ENCODE results near the gene SLIT3.

Gene SLIT3

GRCh38 chr5:168992016-168992415 lies 308.9 kb downstream of the SLIT3 start:
- no peak for DNase-seq (ENCODE audit: low spot score)

GRCh38 chr5:168991311-168991710 lies 309.6 kb downstream of the SLIT3 start:
- no peak for DNase-seq (ENCODE audit: low spot score)

GRCh38 chr5:168990679-168991078 lies 310.3 kb downstream of the SLIT3 start:
- DNase-seq (ENCODE audit: low spot score) = no peak

DNA sequence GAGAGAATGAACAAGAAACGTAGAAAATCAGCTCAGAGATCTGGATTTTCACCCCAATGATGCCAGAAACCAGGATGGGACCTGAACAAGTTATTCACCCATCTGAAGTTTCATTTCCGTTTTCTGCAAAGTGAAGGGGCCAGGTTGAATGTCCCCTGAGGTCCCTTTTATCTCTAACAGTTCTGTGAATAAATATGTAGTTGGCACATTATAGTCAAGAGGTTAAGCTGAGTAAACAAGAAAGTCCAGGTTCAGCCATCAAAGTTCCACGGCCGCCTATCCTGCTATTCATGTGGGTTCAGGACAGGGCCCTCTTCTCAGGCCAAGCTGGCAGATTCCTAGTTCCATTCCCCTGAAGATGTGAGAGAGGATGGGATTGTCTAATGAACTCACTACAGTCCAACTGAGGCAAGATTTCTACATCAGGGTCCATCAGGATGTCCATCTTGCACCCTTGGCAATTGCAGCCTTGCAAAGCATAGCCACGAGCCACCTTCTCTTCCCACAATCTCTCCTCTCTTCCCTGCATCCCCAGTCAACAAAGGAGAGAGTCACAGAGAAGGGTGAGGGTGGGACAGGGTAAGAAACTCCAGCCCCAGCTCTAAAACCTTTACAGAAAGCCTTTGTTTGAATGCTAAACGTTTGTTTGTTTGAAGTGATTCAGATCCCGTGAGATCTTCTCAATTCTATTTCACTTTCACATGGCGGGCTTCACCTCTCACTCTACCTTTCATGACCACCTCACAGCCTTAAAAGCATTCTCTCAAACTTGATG lies 311.0 kb downstream of the SLIT3 start:
- DNase-seq (ENCODE audit: low spot score) = no peak

GRCh38 chr5:168988699-168989098 lies 312.2 kb downstream of the SLIT3 start:
- no peak for DNase-seq (ENCODE audit: low spot score)

GRCh38 chr5:168987543-168988300 lies 313.2 kb downstream of the SLIT3 start:
- DNase-seq (ENCODE audit: low spot score) = peak; percentile 51

- DNase-seq (ENCODE audit: low spot score) = no peak
Measured at GRCh38 chr5:168985454-168985853, 315.5 kb downstream of the SLIT3 start.

DNA sequence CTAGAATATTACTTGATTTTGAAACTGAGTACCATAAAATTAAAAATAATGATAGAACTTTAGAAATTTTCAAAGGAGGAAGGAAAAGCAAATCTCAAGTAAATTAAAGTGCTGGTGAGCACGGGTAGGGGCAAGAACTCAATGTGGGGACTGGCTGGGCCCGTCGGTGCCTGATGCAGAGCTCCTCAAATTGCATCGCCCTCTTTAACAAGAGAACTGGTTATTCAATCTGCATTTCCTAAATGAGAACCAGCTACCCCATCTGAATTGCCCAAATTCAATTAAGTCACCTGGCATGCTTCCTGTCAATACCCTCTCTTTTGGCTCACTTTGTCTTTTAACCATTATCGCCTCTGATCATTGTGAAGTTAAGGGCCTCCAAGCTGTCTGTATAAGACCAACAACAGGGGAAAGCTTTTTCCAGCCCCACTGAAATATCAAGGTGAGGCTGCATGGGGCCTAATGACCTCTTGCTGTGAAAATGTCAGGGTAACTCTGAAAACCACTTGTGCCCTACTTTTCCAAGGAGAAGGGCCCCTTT lies 316.7 kb downstream of the SLIT3 start:
- no peak for DNase-seq (ENCODE audit: low spot score)

- DNase-seq (ENCODE audit: low spot score) = no peak
Measured at GRCh38 chr5:168979135-168979534, 321.8 kb downstream of the SLIT3 start.

DNA sequence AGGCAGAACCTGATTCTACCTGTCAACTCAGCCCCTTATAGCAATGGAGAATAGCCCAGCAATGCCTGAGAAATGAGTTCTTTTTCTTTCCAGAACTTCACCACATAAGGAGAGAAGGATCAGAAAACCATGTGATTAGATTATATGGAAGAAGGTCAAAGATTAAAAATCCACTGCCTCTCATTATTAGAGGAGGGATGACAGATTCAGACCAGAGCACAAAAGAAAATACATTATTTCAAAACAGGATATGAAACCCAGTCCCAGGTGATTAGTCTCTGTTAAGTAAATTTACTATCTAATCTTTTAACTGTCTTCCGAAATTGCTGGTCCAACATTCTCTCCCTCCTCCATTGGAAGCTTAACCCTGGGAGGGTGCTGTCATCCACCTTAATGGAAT lies 322.4 kb downstream of the SLIT3 start:
- DNase-seq (ENCODE audit: low spot score) = no peak

DNA sequence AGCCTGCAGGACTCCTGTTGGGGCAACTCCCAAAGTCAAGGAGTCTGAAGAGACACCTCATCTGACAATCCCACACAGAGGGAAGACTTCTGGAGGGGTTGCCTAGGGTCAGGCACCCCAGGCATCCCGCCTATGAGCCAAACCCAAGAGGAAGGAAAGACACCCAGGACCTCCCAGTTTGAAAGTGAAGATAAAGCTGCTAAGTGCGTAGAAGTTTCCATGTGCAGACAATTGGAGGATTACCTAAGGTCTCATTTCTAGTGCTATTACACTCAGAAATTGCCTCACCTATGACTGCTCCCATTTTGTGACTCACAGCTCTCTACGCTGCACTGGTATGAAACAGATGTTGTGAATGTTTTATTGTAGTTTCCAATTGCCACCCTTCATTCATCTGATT lies 322.9 kb downstream of the SLIT3 start:
- no peak for DNase-seq (ENCODE audit: low spot score)

DNA sequence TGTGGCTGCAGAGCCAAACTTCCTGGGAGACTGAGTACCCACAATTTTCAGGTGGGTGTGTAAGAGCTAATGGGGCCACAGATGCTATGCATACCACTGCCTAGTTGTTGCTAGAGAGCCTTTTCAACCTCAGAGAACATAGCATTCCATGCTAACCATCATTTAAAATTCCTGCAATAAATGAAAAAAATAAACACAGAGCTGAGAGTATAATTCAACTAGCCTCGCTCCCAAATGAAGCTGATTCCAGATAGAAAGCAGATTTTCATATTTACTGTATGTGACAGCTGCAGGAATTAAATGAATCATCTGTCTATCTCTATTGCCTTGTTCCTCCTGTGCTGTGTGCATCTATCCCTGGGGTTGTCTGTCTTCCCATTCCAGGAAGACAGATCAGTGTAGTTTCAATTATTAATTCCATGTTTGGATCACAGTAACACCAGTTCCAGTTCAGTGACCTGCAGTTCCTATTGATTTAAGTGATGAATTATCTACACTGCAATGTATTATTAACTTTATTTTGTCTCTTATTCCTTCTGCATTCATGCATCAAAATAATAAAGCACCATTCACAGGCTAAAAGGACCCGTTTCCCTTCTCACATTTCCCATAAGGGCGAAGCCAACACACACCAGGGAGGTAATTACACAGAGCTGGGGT lies 324.5 kb downstream of the SLIT3 start:
- no peak for DNase-seq (ENCODE audit: low spot score)

- no peak for DNase-seq (ENCODE audit: low spot score)
Measured at GRCh38 chr5:168975331-168975730, 325.6 kb downstream of the SLIT3 start.

GRCh38 chr5:168974082-168974481 lies 326.9 kb downstream of the SLIT3 start:
- DNase-seq (ENCODE audit: low spot score) = no peak

DNA sequence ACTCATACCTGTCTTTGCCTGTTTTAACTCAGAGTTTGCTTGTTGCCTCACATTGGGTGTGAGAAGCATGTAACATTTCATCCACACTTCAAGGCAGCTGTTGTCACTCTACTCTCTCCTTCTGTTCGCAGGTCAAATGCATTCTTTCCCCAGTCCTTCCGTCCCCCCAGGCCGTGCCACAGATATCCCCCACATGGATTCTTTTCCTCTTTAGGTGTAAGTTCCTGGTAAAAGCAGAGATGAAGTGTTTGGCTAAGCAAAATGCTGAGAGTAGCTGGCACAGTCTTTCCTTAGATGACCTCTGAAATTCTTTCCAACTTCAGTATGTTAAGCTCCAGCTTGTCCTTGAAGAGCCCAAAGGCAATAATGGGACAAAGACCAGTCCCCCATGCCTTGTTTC lies 328.2 kb downstream of the SLIT3 start:
- no peak for DNase-seq (ENCODE audit: low spot score)

- DNase-seq (ENCODE audit: low spot score) = no peak
Measured at GRCh38 chr5:168971100-168971499, 329.8 kb downstream of the SLIT3 start.

GRCh38 chr5:168969326-168969886 lies 331.5 kb downstream of the SLIT3 start:
- DNase-seq (ENCODE audit: low spot score) = no peak

DNA sequence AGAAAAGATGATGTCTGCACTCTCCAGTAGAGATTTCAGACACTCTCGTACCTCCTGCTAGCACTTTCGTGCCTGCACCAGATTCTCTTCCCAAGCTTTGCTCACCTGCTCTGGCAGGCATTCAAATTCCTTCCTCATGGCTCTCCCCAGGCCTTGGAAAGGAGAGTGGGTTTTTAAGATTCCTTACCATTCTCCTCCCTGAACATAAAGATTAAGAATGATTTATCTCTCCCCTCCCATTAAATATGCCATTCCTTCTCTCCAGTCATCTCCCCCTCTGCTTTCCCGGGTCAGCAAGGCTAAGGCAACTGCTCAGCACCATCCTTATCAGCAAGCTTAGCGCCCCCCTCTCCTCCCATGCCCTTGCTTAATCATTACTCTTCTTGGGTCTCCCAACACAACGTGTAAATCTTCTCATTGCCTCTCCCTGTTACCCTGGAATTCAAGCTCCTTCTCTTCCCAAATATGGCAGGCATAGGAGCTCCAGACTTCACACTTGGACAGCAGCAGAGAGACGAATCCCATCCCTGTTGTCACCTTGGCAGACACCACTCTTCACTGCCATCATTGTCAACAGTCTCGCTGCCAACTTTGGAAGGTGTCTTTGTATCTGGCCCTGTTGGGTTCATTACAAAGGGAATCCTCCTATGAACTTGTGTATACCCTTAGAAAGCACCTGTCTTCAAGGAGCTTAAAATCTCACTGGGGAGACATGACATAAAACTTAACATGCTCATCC lies 332.9 kb downstream of the SLIT3 start:
- DNase-seq (ENCODE audit: low spot score) = no peak

DNA sequence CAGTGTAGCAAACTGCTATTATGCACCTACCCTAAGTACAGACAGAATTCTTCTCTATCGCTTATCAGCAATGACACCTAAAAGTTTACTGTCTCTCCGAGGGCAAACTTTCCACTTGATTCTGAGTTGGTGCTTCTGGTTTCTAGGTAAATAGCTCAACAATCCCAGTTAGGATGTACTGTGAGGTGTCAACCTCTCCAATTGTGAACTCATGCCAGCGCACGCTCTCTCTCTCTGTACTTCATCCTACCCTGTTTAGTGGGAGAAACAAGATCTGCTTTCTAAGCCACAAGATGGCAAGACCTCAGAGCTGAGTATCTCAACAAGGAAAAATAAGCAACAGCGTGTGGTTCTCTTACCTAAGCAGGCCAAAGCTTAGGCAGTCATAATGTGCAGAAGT lies 335.3 kb downstream of the SLIT3 start:
- DNase-seq (ENCODE audit: low spot score) = no peak

DNA sequence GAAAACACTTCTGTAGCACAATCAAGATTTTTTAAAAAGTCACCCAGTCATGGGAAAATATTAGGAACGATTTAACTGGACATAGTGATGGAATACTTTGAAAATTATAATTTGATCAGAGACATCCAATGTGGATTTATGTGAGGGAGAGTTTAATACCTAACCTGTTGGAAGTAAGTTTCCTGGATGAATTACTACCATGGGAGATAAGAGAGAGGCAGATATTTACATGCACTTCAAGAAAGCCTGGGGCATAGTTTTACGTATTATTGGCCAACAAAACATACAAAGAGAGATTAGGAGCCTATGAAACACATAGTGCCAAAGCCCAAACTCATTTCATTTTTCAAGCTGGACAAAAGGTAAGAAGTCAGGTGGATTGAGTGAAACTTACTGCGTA lies 336.8 kb downstream of the SLIT3 start:
- DNase-seq (ENCODE audit: low spot score) = no peak

GRCh38 chr5:168962306-168962705 lies 338.6 kb downstream of the SLIT3 start:
- no peak for DNase-seq (ENCODE audit: low spot score)

GRCh38 chr5:168961681-168962080 lies 339.3 kb downstream of the SLIT3 start:
- no peak for DNase-seq (ENCODE audit: low spot score)

Data from CD4-positive, alpha-beta T cell treated with Interleukin-2 at 100 ng/mL for 4 hours (primary cell).